Mesenchymal stem cell (in vitro differentiated cells and primary cell): ENCODE measurements around the gene HTT.

Experiments used
- DNase-seq: peaks from one replicate; pipeline ENCODE4 v3.0.0-alpha.2; 2013
- H2AFZ ChIP-seq: one replicate; pipeline ENCODE4 v1.6.1; 2013; ENCODE audit warnings: low read depth, mild to moderate bottlenecking, control low read depth, inconsistent platforms, low read length, moderate library complexity
- H2AK5ac ChIP-seq: 2 replicates; pipeline ENCODE4 v1.6.1; 2013; ENCODE audit warnings: low read length, moderate library complexity, mild to moderate bottlenecking, inconsistent platforms; ENCODE audit not compliant: severe bottlenecking
- H2BK120ac ChIP-seq: one replicate; pipeline ENCODE4 v1.6.1; 2013; ENCODE audit warnings: low read depth, mild to moderate bottlenecking, inconsistent platforms, low read length, moderate library complexity
- H2BK12ac ChIP-seq, 2 experiments: one replicate each; pipeline ENCODE4 v1.6.1; 2013; ENCODE audit warnings: inconsistent platforms in 2 of 2, low read length in 2 of 2, mild to moderate bottlenecking in 2 of 2, moderate library complexity in 2 of 2, control low read depth in 1 of 2
- H2BK15ac ChIP-seq: one replicate; pipeline ENCODE4 v1.6.1; 2013; ENCODE audit warnings: mild to moderate bottlenecking, low read depth, inconsistent platforms; ENCODE audit not compliant: poor library complexity, severe bottlenecking
- H2BK5ac ChIP-seq: 2 replicates; pipeline ENCODE4 v1.6.1; 2013; ENCODE audit warnings: low read depth, mild to moderate bottlenecking, low read length, control low read depth, inconsistent platforms; ENCODE audit not compliant: poor library complexity, severe bottlenecking
- H3K14ac ChIP-seq, 2 experiments: one replicate each; pipeline ENCODE4 v1.6.1; 2013; ENCODE audit warnings: inconsistent platforms in 2 of 2, low read length in 2 of 2, control low read depth in 1 of 2, mild to moderate bottlenecking in 1 of 2, moderate library complexity in 1 of 2
- H3K18ac ChIP-seq, 2 experiments: one replicate each; pipeline ENCODE4 v1.6.1; 2013; ENCODE audit warnings: inconsistent platforms in 2 of 2, low read length in 2 of 2, control low read depth in 1 of 2, low read depth in 1 of 2, mild to moderate bottlenecking in 1 of 2
- H3K23ac ChIP-seq, 2 experiments: one replicate each; pipeline ENCODE4 v1.6.1; 2013; ENCODE audit warnings: inconsistent platforms in 2 of 2, low read length in 2 of 2, mild to moderate bottlenecking in 2 of 2, moderate library complexity in 2 of 2, control low read depth in 1 of 2
- H3K27ac ChIP-seq: 2 replicates; pipeline ENCODE4 v1.5.1; 2013; ENCODE audit warnings: mild to moderate bottlenecking, moderate library complexity, low read length, control low read depth, inconsistent platforms; ENCODE audit not compliant: poor library complexity, severe bottlenecking
- H3K27me3 ChIP-seq, 2 experiments: 2 replicates each; pipeline versions ENCODE4 v1.6.1 to v1.7.0; 2013; ENCODE audit warnings: low read length in 2 of 2, mild to moderate bottlenecking in 2 of 2, moderate library complexity in 2 of 2, control low read depth in 1 of 2, inconsistent platforms in 1 of 2; ENCODE audit not compliant: control insufficient read depth in 1 of 2, insufficient read depth in 1 of 2
- H3K36me3 ChIP-seq, 2 experiments: 2 replicates each; pipeline versions ENCODE4 v1.6.1 to v1.7.0; 2013; ENCODE audit warnings: low read length in 2 of 2, control low read depth in 1 of 2, inconsistent platforms in 1 of 2, low read depth in 1 of 2, mild to moderate bottlenecking in 1 of 2; ENCODE audit not compliant: insufficient read depth in 2 of 2, control insufficient read depth in 1 of 2
- H3K4ac ChIP-seq, 2 experiments: one replicate each; pipeline ENCODE4 v1.6.1; 2013; ENCODE audit warnings: inconsistent platforms in 2 of 2, low read length in 2 of 2, mild to moderate bottlenecking in 2 of 2, moderate library complexity in 2 of 2, control low read depth in 1 of 2, low read depth in 1 of 2
- H3K4me1 ChIP-seq: 2 replicates; pipeline ENCODE4 v1.6.1; 2013; ENCODE audit warnings: low read depth, low read length, control low read depth; ENCODE audit not compliant: control insufficient read depth, insufficient read depth
- H3K4me2 ChIP-seq: 2 replicates; pipeline ENCODE4 v1.6.1; 2013; ENCODE audit warnings: low read length, mild to moderate bottlenecking, inconsistent platforms; ENCODE audit not compliant: poor library complexity, severe bottlenecking
- H3K4me3 ChIP-seq, 2 experiments: 2 replicates each; pipeline versions ENCODE4 v1.5.1 to v1.7.0; 2013; ENCODE audit warnings: low read length in 2 of 2, mild to moderate bottlenecking in 2 of 2, control low read depth in 1 of 2, low read depth in 1 of 2; ENCODE audit not compliant: insufficient read depth in 1 of 2
- H3K79me1 ChIP-seq: replicated peaks from 2 replicates; pipeline ENCODE4 v1.6.1; 2013; ENCODE audit warnings: mild to moderate bottlenecking, control low read depth, low read length, inconsistent platforms; ENCODE audit not compliant: poor library complexity, severe bottlenecking
- H3K9ac ChIP-seq: 2 replicates; pipeline ENCODE4 v1.7.0; 2013; ENCODE audit warnings: mild to moderate bottlenecking, low read length, moderate library complexity
- H3K9me3 ChIP-seq: 2 replicates; pipeline ENCODE4 v1.7.0; 2013; ENCODE audit warnings: mild to moderate bottlenecking, low read length; ENCODE audit not compliant: control insufficient read depth
- H4K8ac ChIP-seq: one replicate; pipeline ENCODE4 v1.6.1; 2013; ENCODE audit warnings: inconsistent platforms, mild to moderate bottlenecking, low read length, moderate library complexity
- H4K91ac ChIP-seq: one replicate; pipeline ENCODE4 v1.6.1; 2013; ENCODE audit warnings: mild to moderate bottlenecking, low read length, inconsistent platforms
- WGBS: methylation state at CpG from one replicate; pipeline ENCODE4 v1.1.7; 2013; ENCODE audit warnings: mixed read lengths; 5-methylcytosine and 5-hydroxymethylcytosine counted together

HTT gene

DNA sequence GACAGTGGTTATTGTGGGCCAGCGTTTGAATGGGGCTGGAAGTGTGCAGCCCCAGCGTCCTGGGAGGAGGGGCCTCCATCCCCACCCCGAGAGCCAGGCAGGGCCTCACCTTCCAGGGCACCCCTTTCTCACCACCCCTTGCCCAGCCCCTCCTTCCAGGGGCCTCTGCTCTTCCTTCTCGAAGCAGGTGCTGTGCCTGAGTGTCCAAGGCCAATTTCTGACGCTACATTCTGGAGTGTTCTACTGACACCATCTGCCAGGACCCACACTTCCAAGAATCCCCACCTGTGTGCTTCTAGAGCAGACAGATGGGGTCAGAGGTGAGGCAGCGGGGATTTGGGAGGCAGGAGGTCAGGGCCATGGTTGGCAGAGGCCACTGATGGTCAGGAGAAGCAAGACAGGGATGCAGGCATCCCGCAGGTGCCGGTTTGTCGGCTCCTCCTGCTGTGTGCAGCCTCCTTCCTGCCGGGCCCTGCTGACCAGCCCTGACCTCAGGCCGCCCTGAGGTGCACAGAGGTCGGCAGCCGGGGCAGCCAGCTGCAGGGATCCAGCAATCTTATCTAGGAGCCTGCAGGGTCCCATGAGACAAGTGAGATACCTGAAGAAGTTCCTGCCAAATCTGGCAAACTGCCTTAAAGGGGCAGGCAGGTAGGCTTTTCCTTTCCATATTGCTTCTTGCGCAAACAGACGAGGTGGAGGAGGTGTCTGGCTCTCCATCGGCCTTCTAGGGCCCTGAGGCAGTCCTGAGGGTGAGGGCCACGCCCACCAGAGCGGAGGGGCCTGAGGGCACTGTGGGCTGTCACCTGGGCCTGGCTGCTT lies 193.3 kb downstream of the HTT start:
- no peak overlapping the region for H3K4me2 ChIP-seq
- peaks cover 0 to 26% of the 10 kb centered on the region in 2 experiments for H3K27me3 ChIP-seq
- no peaks in the 10 kb centered on the region for H3K79me1 ChIP-seq
- no peak overlapping the region for H3K4ac ChIP-seq
- H3K36me3 ChIP-seq = no peaks in the 10 kb centered on the region
- no peak overlapping the region for H2BK120ac ChIP-seq
- H3K9me3 ChIP-seq = no peaks in the 10 kb centered on the region
- H2BK12ac ChIP-seq = no peak overlapping the region
- 56% methylated on average over 16 of the region's 18 CpGs for WGBS
- DNase-seq = no peak
- no peak overlapping the region for H4K8ac ChIP-seq
- no peak overlapping the region for H3K4me3 ChIP-seq
- no peak overlapping the region for H3K18ac ChIP-seq
- H2BK15ac ChIP-seq = no peak overlapping the region
- H3K4me1 ChIP-seq = no peaks in the 10 kb centered on the region
- no peak overlapping the region for H2AFZ ChIP-seq
- H2BK5ac ChIP-seq = no peak overlapping the region
- H3K27ac ChIP-seq = no peak overlapping the region
- H4K91ac ChIP-seq = no peak overlapping the region
- no peak overlapping the region for H3K9ac ChIP-seq
- H2AK5ac ChIP-seq = no peak overlapping the region
- peak overlapping the region in 1 of 2 experiments; percentile 11 for H3K23ac ChIP-seq
- H3K14ac ChIP-seq = peak overlapping the region in 1 of 2 experiments; percentile 36

DNA sequence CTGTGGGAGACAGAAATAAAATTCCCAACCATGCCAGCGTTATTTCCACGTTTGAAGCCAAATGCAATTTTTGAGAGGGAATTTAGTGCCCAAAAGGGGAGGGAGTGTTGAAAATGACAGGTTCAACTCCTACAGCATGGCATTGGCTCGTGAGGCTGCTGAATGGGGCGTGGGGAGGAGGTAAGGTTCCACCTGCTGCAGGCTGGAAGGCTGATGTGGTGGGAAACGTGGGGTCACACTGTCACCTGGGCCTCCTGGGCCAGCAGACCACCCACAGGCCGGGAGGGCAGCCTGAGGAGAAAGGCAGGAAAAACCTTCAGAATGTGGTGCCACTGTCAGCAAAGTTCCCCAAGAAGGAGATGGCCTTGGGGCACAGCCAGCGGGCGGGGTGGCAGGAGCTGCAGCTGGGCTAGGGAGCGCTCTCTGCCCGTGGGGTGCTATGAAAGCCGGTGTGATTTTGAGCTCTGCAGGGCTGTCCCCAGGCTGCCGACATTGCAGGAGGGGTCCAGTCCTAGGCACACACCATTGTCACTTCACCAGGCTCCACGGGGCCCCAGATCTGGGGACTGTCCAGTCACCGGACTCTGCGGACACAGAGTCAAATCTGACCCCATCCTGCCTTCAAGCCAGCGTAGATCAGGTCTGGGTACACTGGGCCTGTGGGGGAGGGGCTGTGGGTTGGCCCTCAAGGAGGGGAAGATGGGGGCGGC lies 194.1 kb downstream of the HTT start:
- DNase-seq = no peak
- no peak overlapping the region for H3K27ac ChIP-seq

DNA sequence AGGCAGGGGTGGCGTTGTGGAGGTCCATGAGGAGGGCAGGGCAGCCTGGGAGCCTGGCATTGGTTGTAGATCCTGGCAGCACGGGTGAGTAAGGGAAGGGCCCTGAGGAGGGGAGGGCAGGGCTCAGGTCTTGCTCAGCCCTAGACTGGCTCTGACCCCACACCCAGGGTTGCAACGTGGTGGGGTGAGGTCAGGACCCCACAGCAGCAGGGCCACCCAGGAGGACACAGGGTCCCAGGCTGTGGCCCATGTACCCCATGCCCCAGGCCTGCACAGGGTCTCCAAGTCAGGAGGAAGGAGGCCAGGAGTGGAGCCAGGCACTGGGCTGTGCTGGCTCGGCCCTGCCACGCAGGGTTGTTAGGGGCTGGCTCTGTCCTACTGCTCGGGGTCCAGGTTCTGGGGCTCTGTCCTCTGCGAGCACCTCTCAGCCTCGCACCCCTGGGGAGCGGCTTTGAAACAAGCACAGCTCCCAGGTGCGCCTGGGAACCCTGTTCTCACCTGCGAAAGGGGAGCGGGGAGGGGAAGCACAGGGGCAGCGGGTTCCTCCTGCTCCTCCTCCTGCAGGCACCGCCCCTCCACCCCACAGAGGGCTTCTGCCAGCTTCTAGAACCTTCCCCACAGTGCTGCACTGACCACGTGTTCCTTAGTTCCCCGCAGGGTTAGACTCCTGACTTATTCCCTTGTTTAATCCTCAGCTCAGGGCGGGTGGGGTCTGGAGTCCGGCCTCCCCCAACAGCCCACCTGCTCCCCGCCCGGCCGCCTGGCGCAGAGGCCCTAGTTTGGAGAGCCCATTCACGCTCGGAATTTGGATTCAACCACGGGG lies 194.8 kb downstream of the HTT start:
- 88% methylated on average over 25 of the region's 25 CpGs for WGBS

More for the DNA sequence above, 194.1 kb downstream of the HTT start:
- no peak overlapping the region for H4K8ac ChIP-seq
- H3K79me1 ChIP-seq = no peaks in the 10 kb centered on the region
- no peak overlapping the region for H3K9ac ChIP-seq
- no peak overlapping the region for H4K91ac ChIP-seq
- no peak overlapping the region for H2BK120ac ChIP-seq
- no peak overlapping the region for H2BK15ac ChIP-seq
- H3K4me1 ChIP-seq = no peaks in the 10 kb centered on the region
- no peak overlapping the region for H3K4me3 ChIP-seq
- no peak overlapping the region for H2AK5ac ChIP-seq
- no peak overlapping the region for H3K18ac ChIP-seq
- H3K27me3 ChIP-seq = peaks cover 0 to 18% of the 10 kb centered on the region in 2 experiments
- H3K23ac ChIP-seq = no peak overlapping the region
- no peak overlapping the region for H2AFZ ChIP-seq
- H3K9me3 ChIP-seq = no peaks in the 10 kb centered on the region
- H2BK12ac ChIP-seq = no peak overlapping the region
- no peak overlapping the region for H3K14ac ChIP-seq
- 84% methylated on average over 17 of the region's 17 CpGs for WGBS
- H3K4ac ChIP-seq = no peak overlapping the region
- no peaks in the 10 kb centered on the region for H3K36me3 ChIP-seq
- H3K4me2 ChIP-seq = no peak overlapping the region
- H2BK5ac ChIP-seq = no peak overlapping the region

More for the DNA sequence above, 194.8 kb downstream of the HTT start:
- H3K14ac ChIP-seq = peak overlapping the region in 1 of 2 experiments; percentile 39
- H3K4me1 ChIP-seq = no peaks in the 10 kb centered on the region
- H4K91ac ChIP-seq = no peak overlapping the region
- no peak overlapping the region for H3K9ac ChIP-seq
- H2BK5ac ChIP-seq = no peak overlapping the region
- no peak overlapping the region for H3K27ac ChIP-seq
- H2AK5ac ChIP-seq = no peak overlapping the region
- no peak overlapping the region for H3K4me3 ChIP-seq
- H2BK15ac ChIP-seq = no peak overlapping the region
- peaks cover 0 to 14% of the 10 kb centered on the region in 2 experiments for H3K27me3 ChIP-seq
- no peaks in the 10 kb centered on the region for H3K36me3 ChIP-seq
- H4K8ac ChIP-seq = no peak overlapping the region
- no peak overlapping the region for H3K23ac ChIP-seq
- H3K79me1 ChIP-seq = no peaks in the 10 kb centered on the region
- no peak overlapping the region for H2AFZ ChIP-seq
- H3K18ac ChIP-seq = no peak overlapping the region
- H2BK12ac ChIP-seq = no peak overlapping the region
- no peaks in the 10 kb centered on the region for H3K9me3 ChIP-seq
- no peak for DNase-seq
- H3K4ac ChIP-seq = no peak overlapping the region
- H2BK120ac ChIP-seq = no peak overlapping the region
- no peak overlapping the region for H3K4me2 ChIP-seq
